HFFc6 (cell line): ENCODE measurements around the gene NLGN1. TPM values are rescaled to one million over a fixed set of nuclear protein-coding genes. Genes with fewer than 3 reads are reported as not detected.
A peak's percentile ranks its signal among the peaks of the same experiment; 100 is the strongest.

ENCODE experiments used
- DNase-seq: peaks from one replicate; pipeline ENCODE4 v3.0.0-alpha.2; 2018
- H3K27ac Mint-ChIP-seq: 2 replicates; pipeline ENCODE4 v1.8.0; 2020; ENCODE audit warnings: mild to moderate bottlenecking, mixed read lengths
- H3K27me3 Mint-ChIP-seq: 2 replicates; pipeline ENCODE4 v1.8.0; 2021; ENCODE audit warnings: mild to moderate bottlenecking, moderate library complexity, mixed read lengths; ENCODE audit not compliant: insufficient read depth
- H3K36me3 Mint-ChIP-seq: 2 replicates; pipeline ENCODE4 v1.8.0; 2021; ENCODE audit warnings: low read depth, mixed read lengths
- H3K4me1 Mint-ChIP-seq: 2 replicates; pipeline ENCODE4 v1.8.0; 2020; ENCODE audit warnings: low read depth, mixed read lengths
- H3K4me3 Mint-ChIP-seq: 2 replicates; pipeline ENCODE4 v1.8.0; 2020; ENCODE audit warnings: mild to moderate bottlenecking, moderate library complexity, mixed read lengths
- H3K9me3 Mint-ChIP-seq: 2 replicates; pipeline ENCODE4 v1.8.0; 2020; ENCODE audit warnings: mild to moderate bottlenecking, mixed read lengths
- CTCF ChIP-seq: fragments of 200-600 bp; sonication (generic); IDR thresholded peaks from 2 replicates; pipeline ENCODE4 v1.5.0; 2021; ENCODE audit warnings: antibody characterized with exemption, mild to moderate bottlenecking
- total RNA-seq, 6 experiments: library from RNA; stranded (reverse); fragmentation: NEBNext Ultra II Directional; extraction: Animal tissue kit (Norgen Biotek cat#: 25700); gene quantifications; 2 replicates in 1 of 6; 3 replicates in 5 of 6; pipeline ENCODE4 v1.2.3, GENCODE V29; 2021

Gene NLGN1
- total RNA-seq, 6 experiments from 2014 or later = 10.0 to 17.2 (median 15.7) TPM

- no peak for DNase-seq
- Mint-ChIP-seq H3K4me1 (peaks cover 12% of the 10 kb centered on the region), H3K27me3 (no peaks in the 10 kb centered on the region), H3K36me3 (no peaks in the 10 kb centered on the region), H3K4me3 (no peak overlapping the region), H3K9me3 (no peaks in the 10 kb centered on the region), H3K27ac (no peak overlapping the region)
- TF ChIP-seq CTCF = no peak
Observed at GRCh38 chr3:173465898-173466678, 68.5 kb downstream of the NLGN1 start.

GRCh38 chr3:173467501-173467900 is 70.0 kb downstream of the NLGN1 start:
- no peaks in the 10 kb centered on the region for H3K9me3 Mint-ChIP-seq
- peaks cover 12% of the 10 kb centered on the region for H3K4me1 Mint-ChIP-seq
- H3K4me3 Mint-ChIP-seq = no peak overlapping the region
- H3K27me3 Mint-ChIP-seq = no peaks in the 10 kb centered on the region
- no peak for DNase-seq
- H3K36me3 Mint-ChIP-seq = no peaks in the 10 kb centered on the region
- no peak overlapping the region for H3K27ac Mint-ChIP-seq
- TF ChIP-seq CTCF = no peak

- no peak for TF ChIP-seq CTCF
- DNase-seq = no peak
- H3K27me3 Mint-ChIP-seq = no peaks in the 10 kb centered on the region
- H3K27ac Mint-ChIP-seq = no peak overlapping the region
- peaks cover 4% of the 10 kb centered on the region; the same call in 1 of the 2 replicates for H3K36me3 Mint-ChIP-seq
- H3K4me1 Mint-ChIP-seq = peaks cover 6% of the 10 kb centered on the region; the same call in 1 of the 2 replicates
- no peak overlapping the region for H3K4me3 Mint-ChIP-seq
- no peaks in the 10 kb centered on the region for H3K9me3 Mint-ChIP-seq
Observed at GRCh38 chr3:173473237-173473636, 75.7 kb downstream of the NLGN1 start.

- Mint-ChIP-seq H3K9me3 (no peaks in the 10 kb centered on the region), H3K4me1 (peaks cover 6% of the 10 kb centered on the region; the same call in 1 of the 2 replicates), H3K27me3 (no peaks in the 10 kb centered on the region), H3K4me3 (no peak overlapping the region), H3K27ac (no peak overlapping the region), H3K36me3 (peaks cover 4% of the 10 kb centered on the region; the same call in 1 of the 2 replicates)
- no peak for DNase-seq
- no peak for TF ChIP-seq CTCF
Observed at GRCh38 chr3:173479301-173479700, 81.8 kb downstream of the NLGN1 start.

- no peaks in the 10 kb centered on the region for H3K27me3 Mint-ChIP-seq
- peaks cover 17% of the 10 kb centered on the region for H3K4me1 Mint-ChIP-seq
- peak; percentile 26 for DNase-seq
- TF ChIP-seq CTCF = no peak
- no peak overlapping the region for H3K4me3 Mint-ChIP-seq
- H3K27ac Mint-ChIP-seq = no peak overlapping the region
- H3K9me3 Mint-ChIP-seq = no peaks in the 10 kb centered on the region
- no peaks in the 10 kb centered on the region for H3K36me3 Mint-ChIP-seq
Observed at GRCh38 chr3:173501931-173502489, 104.5 kb downstream of the NLGN1 start.
